Fibroblast of skin of right quadriceps (primary cell): Measurements from ENCODE around the gene PEX5L.
A peak's percentile ranks its signal among the peaks of the same experiment; 100 is the strongest.
"Not testable (repeated sequence)": the region's sequence is repeated elsewhere in the genome, so short reads cannot be mapped to it uniquely, and the experiment has no call there.

Experiments
- DNase-seq: peaks from one replicate; pipeline ENCODE4 v3.0.0-alpha.2; 2013

Gene PEX5L, protein sequence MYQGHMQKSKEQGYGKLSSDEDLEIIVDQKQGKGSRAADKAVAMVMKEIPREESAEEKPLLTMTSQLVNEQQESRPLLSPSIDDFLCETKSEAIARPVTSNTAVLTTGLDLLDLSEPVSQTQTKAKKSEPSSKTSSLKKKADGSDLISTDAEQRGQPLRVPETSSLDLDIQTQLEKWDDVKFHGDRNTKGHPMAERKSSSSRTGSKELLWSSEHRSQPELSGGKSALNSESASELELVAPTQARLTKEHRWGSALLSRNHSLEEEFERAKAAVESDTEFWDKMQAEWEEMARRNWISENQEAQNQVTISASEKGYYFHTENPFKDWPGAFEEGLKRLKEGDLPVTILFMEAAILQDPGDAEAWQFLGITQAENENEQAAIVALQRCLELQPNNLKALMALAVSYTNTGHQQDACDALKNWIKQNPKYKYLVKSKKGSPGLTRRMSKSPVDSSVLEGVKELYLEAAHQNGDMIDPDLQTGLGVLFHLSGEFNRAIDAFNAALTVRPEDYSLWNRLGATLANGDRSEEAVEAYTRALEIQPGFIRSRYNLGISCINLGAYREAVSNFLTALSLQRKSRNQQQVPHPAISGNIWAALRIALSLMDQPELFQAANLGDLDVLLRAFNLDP

DNA sequence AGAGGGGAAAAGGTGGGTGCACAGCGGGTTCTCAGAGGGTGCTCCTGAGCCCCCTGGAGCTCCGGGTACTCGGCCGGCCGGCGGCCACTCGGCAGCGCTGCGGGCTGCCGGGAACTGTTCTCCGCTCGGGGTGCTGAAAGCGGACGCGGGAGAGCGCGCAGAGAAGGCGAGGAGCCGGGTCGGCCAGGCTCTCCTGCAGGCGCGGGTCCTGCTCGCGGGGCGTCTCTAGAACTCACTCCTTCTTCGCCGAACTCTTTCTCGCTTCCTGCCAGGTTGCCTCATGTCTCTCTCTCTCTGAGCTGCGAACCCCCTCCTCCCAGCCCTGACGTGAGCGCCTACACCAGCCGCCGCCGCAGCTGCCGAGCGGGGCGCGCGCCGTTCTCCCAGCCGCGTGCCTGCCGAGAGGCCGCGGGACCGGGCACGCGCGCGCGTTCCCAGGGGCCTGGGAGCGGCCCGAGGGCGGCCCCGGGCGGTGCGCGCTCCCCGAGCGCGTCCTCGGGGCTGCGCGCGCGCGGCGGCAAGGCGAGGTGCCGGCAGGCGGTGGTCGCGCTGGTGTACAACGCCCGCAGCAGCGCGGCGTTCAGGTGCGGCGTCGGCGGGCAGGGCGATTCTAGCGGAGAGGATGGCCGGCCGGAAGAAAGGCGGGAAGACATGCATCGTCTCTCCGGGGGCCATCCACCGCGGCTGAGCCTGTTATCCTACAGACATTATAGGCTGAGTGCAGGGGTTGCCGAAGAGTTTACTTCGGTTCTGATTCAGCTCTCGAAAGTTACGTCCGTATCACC, at the start of gene PEX5L:
TSS of gene PEX5L (minus strand) at position 267 of the 785 bp plus-strand sequence. CDS start 338 bp downstream, outside the sequence.
- DNase-seq: peak; percentile 59

- DNase-seq: no peak
These were observed 48.5 kb upstream of the PEX5L start for GRCh38 chr3:180085122-180085710.

GRCh38 chr3:180082699-180083098, 46.0 kb upstream of the PEX5L start:
- no peak for DNase-seq

- no peak for DNase-seq
These were observed 41.9 kb upstream of the PEX5L start for GRCh38 chr3:180078592-180078991.

- DNase-seq: no peak
These were observed 36.8 kb upstream of the PEX5L start for GRCh38 chr3:180073561-180073960.

DNA sequence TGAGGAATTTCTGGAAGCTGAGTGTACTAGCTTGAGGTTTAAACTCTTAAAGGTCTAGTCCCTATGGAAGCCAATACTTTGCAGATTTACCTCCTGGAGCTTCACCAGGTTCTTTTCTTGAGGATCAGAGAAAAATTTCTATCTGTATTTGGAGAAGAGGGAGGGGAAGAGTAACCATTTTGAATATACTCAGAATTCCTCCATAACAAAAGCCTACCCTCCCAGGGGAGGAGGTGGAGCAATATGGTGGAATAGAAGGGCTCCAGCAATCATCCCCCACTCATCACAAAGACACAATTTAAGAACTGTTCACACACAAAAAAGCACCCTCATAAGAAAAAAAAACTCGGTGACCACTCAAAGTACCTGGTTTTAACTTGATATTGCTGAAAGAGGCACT, 36.0 kb upstream of the PEX5L start:
- no peak for DNase-seq

DNA sequence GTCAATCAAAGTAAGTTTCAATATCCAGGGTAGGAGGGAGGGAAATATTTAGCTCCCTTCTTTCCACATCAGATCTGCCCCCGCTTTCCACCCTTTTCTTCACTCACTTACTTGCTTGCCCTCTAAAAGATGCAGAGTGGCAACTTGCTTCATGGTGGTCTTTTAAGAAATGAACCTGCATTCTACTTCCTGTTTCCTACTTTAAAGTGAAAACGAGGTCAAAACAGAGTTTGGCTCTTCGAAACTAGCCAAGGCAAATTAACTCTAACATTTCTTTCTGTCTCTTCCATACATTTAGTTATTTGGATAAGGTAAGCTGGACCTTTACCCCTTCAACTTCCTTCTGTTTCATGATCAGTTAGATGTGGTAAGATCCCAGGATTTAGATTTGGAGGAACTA, 34.2 kb upstream of the PEX5L start:
- no peak for DNase-seq

GRCh38 chr3:180068023-180068422, 31.3 kb upstream of the PEX5L start:
- DNase-seq: no peak

GRCh38 chr3:180066598-180066997, 29.9 kb upstream of the PEX5L start:
- DNase-seq: no peak

GRCh38 chr3:180063783-180064182, 27.0 kb upstream of the PEX5L start:
- DNase-seq: no peak

DNA sequence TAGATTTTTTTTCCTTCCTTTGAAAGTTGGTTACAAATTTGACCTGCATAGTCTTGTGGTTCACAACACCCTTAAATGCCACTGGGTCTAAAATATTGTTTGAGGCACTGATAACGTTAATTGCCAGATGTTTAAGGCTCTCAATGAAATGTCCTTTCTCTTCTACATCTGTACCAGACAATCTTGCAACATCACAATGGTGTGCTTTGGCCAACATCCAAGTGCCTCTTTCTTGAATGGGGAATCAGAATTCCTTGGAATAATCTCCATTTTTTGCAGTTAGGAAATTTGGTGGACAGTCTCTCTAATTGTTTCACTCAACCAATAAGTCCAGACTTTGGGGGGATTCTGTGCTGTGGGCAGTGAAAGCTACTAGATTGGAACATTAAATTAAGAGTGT, 26.0 kb upstream of the PEX5L start:
- no peak for DNase-seq

- DNase-seq: peak; percentile 39
These were observed 22.6 kb upstream of the PEX5L start for GRCh38 chr3:180059356-180059755.

DNA sequence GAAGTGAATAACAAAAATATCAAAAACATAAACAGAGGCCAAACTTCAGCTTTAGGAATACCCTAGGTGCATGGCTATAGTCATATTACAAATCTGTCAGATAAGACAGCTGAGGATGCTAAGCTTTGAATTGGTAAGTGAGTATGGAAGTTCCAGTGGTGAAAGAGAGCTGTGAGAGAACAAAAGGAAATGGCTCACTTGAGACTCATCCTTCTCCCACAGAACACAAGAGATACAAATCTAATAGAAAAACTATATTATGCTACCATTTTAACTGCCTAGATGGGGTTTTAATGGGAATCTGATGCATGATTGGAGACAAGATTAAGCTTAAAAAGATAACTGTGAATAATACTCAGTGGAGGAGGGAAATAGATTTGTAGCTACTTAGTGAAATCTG, 21.5 kb upstream of the PEX5L start:
- DNase-seq: no peak

GRCh38 chr3:180055656-180056055, 18.9 kb upstream of the PEX5L start:
- DNase-seq: not testable (repeated sequence)

GRCh38 chr3:180049391-180049790, 12.7 kb upstream of the PEX5L start:
- DNase-seq: no peak

DNA sequence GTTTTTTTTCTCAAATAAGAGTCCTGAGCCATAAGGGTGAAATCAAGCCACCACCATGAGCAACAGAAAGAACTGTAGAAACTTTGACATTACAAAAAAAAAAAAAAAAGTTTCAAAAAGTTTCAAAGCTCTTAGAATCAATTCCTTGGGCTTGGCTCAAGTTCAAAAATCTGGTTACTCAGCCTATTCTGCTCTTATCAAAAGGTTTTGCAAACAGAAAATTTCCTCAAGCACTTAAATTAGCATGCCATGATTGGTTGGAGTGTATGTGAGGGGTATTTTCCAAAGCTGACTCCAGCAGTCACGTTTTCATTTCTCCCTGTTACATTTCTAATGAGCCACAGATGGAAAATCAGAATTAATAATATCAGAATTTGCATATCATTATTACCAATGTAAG, 12.1 kb upstream of the PEX5L start:
- DNase-seq: peak; percentile 37

- DNase-seq: no peak
These were observed 11.4 kb upstream of the PEX5L start for GRCh38 chr3:180048103-180048502.

- DNase-seq: no peak
These were observed 4.2 kb upstream of the PEX5L start for GRCh38 chr3:180040966-180041365.

DNA sequence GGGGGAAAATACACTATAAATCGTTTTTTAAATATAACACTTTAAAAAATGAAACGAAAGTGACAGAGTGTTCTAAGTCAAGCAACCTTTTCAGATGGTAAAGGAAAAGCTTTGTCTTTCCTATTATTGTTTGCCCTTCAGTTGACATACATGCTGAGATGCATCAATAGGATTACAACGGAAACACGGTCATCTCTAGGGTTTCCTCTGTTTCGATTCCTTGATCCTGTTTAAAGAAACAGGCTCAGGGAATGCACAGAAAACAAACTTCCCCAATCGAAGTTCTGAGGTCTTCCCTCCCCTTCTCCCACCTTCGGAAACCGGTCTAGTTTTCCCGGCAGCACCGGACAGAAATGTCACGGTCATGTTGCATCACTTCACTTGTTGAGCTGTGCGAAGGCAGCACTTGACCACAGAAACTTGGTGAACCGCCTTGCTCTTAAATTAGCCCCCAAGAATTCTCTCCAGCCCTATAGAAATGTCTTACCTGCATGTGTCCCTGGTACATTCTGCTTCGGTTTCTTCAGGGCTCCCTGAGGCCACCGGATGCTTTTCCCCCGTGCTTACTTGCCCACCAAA, 556 bp downstream of the PEX5L start:
- DNase-seq: peak; percentile 0

- DNase-seq: no peak
These were observed 9.7 kb downstream of the PEX5L start for GRCh38 chr3:180026997-180027396.

DNA sequence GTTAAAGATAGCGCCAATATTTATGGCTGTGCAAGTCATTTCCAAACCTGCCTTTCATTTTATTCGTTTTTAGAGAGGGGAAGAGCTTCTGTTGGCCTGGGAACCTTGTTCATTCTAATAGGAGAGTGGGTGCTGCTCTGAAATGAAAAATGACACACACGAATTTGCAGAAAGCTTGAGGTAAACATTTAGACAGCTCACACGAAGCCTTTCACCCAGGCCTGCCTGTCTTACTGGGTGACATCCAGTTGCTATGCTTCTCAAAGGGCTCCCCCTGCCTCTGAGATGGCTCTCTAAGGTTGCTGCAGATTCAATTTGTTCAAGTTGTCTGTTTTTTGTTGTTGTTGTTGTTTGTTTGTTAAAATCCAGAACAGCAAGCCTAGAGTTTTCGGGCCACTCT, 18.2 kb downstream of the PEX5L start:
- DNase-seq: no peak

DNA sequence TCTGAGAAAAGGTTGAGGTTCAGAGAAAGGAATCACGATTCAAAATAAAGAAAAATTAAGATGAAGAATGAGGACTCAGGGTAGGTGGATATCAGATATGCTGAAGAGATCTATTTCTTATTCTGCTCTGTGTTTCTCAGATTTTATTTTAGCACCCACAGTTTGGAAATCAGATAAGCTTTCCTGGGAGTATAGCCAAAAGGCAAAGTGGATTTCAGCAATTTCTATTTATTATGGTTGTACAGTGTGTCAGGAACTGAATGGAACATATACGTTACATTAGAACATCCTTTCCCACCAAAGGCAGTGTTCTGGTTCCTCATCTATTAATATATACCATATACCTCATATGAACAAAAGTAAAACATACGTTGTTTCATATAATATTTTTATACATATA, 18.9 kb downstream of the PEX5L start:
- no peak for DNase-seq

DNA sequence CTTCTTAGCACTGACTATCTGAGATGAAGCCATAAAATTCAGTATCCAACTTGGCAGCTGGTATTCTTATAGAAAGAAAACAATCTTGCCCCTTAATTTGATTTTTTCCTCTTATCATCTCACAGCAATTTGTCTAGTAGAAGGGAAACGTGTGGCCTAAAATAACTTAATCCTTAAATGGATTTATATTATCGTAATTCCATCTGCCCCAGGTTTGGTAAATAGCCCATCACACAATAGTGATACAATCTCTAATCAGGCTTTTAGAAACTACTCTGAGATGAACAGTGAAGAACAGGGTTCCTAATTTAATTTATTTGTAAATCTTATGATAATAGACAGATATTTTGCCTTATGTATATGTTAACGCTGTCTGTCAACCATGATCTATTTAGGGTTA, 24.8 kb downstream of the PEX5L start:
- no peak for DNase-seq
